ENCODE data around the gene ATM. TPM values are rescaled to one million over a fixed set of nuclear protein-coding genes. Genes with fewer than 3 reads are reported as not detected.

ATM gene, protein sequence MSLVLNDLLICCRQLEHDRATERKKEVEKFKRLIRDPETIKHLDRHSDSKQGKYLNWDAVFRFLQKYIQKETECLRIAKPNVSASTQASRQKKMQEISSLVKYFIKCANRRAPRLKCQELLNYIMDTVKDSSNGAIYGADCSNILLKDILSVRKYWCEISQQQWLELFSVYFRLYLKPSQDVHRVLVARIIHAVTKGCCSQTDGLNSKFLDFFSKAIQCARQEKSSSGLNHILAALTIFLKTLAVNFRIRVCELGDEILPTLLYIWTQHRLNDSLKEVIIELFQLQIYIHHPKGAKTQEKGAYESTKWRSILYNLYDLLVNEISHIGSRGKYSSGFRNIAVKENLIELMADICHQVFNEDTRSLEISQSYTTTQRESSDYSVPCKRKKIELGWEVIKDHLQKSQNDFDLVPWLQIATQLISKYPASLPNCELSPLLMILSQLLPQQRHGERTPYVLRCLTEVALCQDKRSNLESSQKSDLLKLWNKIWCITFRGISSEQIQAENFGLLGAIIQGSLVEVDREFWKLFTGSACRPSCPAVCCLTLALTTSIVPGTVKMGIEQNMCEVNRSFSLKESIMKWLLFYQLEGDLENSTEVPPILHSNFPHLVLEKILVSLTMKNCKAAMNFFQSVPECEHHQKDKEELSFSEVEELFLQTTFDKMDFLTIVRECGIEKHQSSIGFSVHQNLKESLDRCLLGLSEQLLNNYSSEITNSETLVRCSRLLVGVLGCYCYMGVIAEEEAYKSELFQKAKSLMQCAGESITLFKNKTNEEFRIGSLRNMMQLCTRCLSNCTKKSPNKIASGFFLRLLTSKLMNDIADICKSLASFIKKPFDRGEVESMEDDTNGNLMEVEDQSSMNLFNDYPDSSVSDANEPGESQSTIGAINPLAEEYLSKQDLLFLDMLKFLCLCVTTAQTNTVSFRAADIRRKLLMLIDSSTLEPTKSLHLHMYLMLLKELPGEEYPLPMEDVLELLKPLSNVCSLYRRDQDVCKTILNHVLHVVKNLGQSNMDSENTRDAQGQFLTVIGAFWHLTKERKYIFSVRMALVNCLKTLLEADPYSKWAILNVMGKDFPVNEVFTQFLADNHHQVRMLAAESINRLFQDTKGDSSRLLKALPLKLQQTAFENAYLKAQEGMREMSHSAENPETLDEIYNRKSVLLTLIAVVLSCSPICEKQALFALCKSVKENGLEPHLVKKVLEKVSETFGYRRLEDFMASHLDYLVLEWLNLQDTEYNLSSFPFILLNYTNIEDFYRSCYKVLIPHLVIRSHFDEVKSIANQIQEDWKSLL (N-terminal part only)
- total RNA-seq: 111 and 116 TPM in 2 replicates

DNA sequence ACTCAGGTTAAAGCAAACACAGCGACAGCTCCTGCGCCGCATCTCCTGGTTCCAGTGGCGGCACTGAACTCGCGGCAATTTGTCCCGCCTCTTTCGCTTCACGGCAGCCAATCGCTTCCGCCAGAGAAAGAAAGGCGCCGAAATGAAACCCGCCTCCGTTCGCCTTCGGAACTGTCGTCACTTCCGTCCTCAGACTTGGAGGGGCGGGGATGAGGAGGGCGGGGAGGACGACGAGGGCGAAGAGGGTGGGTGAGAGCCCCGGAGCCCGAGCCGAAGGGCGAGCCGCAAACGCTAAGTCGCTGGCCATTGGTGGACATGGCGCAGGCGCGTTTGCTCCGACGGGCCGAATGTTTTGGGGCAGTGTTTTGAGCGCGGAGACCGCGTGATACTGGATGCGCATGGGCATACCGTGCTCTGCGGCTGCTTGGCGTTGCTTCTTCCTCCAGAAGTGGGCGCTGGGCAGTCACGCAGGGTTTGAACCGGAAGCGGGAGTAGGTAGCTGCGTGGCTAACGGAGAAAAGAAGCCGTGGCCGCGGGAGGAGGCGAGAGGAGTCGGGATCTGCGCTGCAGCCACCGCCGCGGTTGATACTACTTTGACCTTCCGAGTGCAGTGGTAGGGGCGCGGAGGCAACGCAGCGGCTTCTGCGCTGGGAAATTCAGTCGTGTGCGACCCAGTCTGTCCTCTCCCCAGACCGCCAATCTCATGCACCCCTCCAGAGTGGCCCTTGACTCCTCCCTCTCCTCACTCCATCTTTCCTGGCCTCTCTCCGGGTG, at the start of gene ATM, which contains the start of gene NPAT:
TSS of gene ATM (plus strand) at position 494 of the 774 bp plus-strand sequence. CDS start 4,558 bp downstream, outside the sequence.
TSS of gene NPAT (minus strand) at position 65 of the 774 bp plus-strand sequence. CDS start 102 bp downstream, outside the sequence.
- intact Hi-C loops (cut with micrococcal nuclease): loop anchor here (1.0 to 10.0 kb wide), 11 partner anchors 14 to 768 kb away; partner anchors contain the start of genes ACAT1, C11orf65, CWF19L2 and DDX10

DNA sequence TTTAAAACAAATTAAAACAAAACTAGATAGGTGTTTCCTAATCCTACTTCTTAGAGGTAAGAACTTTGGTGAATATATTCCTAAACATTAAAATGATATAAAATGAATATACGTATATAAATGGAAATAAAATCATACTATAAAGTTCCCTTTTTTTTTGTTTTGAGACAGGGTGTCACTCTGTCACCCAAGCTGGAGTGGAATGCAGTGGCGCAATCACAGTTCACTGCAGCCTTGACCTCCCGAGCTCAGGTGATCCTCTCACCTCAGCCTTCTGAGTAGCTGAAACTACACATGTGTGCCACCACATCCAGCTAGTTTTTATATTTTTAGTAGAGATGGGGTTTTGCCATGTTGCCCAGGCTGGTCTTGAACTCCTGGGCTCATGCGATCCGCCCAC, 45.3 kb upstream of the ATM start:
- intact Hi-C loops (cut with micrococcal nuclease): no loop called here

DNA sequence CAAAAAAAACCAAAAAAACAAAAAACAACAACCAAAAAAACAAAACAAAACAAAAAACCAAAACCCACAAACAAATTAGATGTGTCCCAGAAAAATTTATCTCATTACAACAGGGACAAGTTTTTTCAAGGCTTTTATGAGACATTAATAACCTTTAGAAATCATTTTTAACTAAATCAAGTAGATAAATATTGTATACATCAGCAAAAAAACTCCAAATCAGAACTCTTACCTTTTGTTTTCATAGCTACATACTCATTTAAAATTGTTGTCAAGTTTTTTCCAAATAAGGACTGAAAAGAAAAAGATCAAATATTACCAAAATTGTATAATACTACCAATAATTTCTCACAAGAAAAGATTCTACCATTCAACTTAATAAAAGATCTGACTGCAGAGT, 29.1 kb upstream of the ATM start:
- intact Hi-C loops (cut with micrococcal nuclease): no loop called here

DNA sequence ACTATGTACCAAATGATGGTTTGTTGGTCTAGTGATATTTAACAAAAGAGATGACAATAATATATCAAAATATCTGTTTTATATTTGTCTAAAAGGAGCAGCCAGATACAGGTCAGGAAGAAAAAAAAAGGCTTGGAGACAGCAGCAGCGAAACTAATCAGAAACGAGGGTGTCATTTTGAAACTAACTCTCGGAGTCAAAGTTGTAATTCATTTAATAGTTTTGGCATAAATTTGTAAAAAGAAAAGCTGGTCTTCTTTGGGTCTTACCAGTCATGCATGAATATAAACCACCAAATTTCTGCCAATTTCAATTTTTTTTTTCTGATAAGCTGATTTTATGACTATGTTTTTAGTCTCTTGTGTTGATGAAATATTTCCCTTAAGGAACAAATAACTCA, 26.0 kb upstream of the ATM start:
- intact Hi-C loops (cut with micrococcal nuclease): no loop called here

DNA sequence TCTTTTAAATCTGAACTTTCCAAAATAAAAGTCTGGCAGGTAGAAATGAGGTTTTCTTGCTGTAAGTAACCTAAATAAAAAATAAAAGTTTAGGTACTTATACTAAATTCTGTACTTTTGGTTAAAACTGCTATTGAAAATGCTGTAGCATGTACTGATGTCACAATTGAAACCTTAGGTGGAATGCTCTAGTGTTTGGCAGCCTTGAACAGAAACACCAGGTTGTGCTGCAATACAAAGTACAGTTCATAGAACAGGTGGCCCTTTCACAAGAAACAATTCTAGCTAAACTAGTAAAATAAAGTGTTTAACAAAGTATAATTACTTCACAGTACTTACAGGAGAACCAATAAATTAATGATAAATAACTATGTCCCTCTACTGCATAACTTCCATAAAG, 25.5 kb upstream of the ATM start:
- intact Hi-C loops (cut with micrococcal nuclease): no loop called here

DNA sequence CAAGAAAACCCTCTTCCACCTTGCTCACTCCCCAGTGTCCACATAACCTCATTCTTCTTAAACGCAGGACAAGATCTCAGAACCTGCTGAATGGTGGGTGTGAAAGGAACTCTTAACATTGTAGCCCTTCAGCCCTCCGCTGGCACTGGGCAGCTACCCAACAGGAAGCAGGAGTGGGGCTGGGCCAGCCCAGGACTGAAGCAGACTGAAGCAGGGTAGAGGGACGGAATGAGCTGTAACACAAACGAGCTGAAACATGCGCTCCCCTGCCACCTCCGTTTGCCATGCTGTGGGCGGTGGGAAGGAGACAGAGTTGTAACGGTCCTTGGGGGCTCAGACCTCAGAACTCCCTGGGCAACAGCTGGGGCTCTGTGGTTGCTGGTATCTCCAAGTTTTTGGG, 24.0 kb upstream of the ATM start:
- intact Hi-C loops (cut with micrococcal nuclease): no loop called here

DNA sequence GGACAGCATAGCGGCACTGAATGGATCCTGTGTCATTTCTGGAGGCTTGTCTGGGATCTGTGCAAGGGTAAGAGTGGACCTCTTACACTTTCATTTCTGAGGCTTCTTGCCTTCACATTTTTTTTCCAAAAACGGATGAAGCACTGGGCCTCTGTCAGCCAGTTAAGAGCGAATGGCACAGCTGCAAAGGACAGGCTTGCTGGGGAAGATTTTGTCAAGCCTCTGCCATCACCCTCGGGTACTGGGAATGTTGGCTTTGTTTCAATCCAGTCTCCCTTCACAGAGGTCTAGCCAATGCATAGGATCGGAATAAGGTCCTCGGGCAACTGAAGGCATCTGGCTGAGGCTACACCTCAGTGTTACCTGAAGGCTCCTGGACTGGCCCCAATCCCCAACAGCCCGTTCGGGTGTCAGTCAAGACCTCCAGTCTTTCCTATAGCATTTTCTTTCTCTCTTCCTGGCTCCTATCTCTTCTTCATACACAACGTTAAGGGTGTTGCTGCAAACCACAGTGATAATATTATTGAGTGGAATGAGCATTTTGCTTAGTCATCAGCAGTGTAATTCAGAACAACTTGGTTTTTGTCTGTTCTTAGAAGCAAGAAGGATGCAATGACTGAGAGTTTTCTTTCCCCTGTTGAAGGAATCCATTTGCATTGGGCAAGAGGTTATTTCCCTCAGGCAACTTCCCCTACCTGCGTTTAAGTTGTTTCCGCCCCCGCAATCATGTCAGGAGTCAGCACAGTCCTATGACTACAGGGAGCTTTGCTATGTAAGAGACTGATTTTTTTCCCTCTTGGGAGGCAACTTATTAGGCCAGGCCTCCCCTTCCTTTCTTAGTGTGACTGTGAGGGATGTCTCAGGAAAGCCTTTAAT, 23.2 kb upstream of the ATM start:
- intact Hi-C loops (cut with micrococcal nuclease): no loop called here

DNA sequence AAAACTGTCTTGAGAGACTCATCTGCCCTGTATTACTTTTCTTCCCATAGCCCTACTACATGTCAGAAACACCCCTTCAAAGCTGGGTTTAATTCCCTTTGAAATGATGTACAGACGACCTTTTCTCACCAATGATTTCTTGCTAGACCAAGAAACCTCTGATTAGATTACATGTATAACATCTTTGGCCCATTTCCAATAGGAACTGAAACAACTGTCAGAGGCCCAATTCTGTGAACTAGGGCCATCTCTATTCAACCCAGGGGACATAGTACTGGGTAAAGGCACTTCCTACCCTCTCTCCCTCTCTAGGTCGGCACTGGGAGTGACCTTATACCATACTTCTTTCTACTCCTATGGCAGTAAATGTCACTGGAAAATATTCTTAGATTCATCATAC, 19.8 kb upstream of the ATM start:
- intact Hi-C loops (cut with micrococcal nuclease): no loop called here

DNA sequence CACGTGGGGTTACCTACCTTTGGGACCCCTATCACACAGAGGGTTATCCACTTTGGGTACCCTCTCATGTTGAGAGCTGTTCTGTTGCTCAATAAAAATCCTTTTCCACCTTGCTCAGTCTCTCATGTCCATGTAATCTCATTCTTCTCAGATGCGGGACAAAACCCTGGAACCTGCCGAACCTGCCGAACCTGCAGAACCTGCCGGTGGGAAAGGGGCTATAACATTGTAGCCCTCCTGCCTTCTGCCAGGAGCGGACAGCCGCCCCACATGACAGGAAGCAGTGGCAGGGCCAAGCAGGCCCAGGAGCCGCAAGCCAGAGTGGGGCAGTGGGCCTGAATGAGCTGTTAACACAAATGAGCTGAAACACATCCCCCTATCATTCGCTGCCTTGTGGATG, 18.5 kb upstream of the ATM start:
- intact Hi-C loops (cut with micrococcal nuclease): no loop called here

DNA sequence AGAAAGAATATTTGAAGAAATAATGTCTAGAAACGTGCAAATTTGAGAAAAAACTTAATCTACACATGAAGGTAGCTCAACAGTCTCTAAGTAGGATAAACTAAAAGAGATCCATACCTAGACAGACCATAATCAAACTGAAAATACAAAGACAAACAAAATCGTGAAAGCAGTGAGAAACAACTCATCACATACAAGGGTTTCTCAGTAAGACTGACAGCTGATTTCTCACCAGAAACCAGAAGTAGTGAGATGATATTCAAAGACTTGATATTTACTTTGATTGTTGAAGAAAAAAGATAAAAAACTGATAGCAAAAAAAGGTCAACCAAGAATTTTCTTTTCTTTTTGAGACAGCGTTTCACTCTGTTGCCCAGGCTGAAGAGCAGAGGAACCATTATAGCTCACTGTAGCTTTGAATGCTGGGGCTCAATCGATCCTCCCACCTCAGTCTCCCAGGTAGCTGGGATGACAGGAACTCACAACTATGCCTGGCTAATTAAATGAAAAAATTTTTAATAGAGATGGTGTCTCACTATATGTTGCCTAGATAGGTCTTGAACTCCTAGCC, 17.9 kb upstream of the ATM start:
- intact Hi-C loops (cut with micrococcal nuclease): no loop called here

DNA sequence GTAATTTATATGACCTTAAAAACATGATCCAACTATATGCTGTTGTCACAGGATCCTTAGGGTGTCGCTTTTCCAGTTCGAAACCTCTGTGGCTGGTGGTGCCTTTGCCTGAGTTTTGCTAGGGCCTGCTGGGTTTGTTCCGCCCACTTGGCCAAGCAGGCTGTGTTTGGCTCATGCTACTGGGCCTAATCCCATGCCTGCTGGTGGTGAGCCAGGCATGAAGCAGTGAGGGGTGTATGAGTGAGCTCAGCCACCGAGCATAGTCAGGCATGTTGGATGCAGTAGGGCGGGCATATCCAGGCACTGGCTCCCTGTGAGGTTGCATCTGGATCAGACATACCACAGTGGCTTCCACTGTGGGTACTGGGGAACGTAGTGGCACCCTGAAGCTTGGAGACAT, 16.7 kb upstream of the ATM start:
- intact Hi-C loops (cut with micrococcal nuclease): no loop called here

DNA sequence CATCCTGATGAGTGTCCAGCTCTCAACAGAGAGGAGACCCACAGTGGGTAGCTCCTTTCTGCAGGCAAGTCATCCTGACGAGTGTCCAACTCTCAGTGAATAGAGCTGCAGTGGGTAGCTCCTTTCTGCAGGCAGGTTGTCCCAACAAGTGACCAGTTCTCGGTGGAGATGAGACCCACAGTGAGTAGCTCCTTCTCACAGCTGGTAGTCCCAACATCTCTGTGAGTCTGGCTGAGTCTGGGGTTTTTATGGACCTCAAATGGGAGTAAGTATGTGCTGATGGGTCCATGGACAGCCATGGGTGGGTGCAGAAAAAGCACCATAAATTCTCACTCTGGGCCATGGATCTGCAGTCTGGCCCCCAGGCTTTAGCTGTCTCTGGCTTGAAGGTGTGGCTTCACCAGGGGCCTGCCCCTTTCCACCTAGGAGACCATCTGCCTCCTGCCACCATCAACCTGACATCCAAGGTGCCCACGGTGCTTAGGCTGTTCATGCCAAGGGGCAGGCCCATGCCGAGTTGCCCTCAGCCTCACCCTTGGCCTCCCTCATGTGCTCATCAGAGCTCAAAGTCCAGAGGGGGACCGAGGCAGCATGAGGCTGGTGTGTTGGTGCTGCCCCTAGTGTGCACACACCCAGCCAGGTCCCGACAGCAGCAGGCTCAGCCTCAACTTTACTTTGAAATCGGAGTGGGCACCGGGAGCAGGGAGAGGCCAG, 15.7 kb upstream of the ATM start:
- intact Hi-C loops (cut with micrococcal nuclease): no loop called here

DNA sequence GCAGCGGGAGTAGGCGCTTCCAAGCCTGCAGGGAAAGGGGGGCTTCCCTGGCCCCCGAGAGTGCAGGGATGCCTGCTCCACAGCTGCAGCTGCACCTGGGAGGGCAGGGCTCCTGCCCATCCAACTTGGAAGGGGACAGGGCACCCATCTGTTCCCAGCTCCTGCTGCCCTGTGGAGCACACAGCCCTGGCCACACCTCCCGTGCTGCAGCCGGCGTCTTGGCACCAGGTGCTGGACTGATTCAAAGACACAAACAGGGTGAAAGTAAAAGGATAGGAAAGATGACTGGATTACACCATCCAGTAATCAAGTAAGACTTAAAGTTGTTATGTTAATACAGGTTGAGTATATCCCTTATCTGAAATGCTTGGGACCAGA, 15.2 kb upstream of the ATM start:
- intact Hi-C loops (cut with micrococcal nuclease): no loop called here

DNA sequence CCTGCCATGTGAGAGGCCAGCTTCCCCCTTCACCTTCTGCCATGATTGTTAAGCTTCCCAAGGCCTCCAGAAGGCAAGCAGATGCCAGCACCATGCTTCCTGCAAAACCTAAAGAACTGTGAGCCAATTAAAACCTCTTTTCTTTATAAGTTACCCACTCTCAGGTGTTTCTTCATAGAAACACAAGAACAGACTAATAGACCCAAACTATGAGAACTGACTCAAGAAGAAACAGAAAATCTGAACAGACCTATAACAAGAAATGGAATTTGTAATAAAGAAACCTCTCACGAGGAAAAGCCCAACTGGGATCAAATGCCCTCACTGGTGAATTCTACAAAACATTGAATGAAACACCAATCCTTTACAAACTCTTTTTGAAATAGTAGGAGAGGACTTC, 12.4 kb upstream of the ATM start:
- intact Hi-C loops (cut with micrococcal nuclease): no loop called here

DNA sequence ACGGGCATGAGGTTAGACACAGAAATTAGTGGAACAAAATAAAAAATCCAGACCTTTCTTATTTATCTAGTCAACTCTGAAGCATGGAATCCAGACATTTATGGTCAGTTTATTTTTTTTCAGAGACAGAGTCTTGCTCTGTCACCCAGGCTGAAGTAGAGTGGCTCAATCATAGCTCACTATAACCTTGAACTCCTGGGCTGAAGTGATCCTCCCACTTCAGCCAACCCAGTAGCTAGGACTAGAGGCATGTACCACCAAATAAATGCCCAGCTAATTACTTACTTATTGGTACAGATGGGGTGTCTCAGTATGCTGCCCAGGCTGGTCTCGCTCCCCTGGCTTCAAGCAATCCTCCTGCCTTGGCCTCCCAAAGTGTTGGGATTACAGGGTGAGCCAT, 9.1 kb upstream of the ATM start:
- intact Hi-C loops (cut with micrococcal nuclease): no loop called here

DNA sequence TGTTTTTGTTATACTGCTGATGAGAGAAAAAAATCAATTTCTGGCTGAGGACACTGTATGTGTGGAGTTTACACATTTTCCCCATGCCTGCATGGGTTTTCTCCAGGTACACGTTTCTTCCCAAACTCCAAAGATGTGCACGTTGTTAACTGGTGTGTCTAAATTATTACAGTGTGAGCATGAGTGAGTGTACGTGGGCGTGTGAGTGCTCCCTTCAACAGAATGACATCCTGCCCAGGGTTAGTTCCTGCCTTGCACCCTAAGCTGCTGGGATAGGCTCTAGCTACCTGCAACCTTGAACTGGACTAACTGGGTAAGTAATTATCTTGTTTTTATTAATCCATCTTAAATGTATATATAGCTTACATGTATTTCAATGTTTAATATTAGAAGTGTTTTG, 5.9 kb upstream of the ATM start:
- intact Hi-C loops (cut with micrococcal nuclease): no loop called here

DNA sequence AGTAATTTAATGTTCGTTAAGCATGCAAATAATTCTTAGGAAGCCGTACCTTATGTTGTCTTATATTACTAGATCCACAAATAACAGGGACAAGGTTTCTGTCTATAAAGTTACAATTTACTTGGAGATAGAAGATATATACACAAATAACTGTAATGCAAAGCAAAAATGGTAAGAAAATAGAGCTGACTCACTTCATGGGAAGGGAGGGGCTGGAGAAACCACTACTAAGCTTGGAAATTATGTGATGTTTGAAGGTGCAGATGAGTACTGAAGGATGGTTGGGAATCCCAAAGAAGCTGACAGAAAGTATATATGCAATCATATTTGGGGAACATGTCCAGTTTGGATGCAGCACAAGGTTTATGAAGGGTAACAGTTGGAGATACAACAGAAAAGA, 4.4 kb upstream of the ATM start:
- intact Hi-C loops (cut with micrococcal nuclease): no loop called here

DNA sequence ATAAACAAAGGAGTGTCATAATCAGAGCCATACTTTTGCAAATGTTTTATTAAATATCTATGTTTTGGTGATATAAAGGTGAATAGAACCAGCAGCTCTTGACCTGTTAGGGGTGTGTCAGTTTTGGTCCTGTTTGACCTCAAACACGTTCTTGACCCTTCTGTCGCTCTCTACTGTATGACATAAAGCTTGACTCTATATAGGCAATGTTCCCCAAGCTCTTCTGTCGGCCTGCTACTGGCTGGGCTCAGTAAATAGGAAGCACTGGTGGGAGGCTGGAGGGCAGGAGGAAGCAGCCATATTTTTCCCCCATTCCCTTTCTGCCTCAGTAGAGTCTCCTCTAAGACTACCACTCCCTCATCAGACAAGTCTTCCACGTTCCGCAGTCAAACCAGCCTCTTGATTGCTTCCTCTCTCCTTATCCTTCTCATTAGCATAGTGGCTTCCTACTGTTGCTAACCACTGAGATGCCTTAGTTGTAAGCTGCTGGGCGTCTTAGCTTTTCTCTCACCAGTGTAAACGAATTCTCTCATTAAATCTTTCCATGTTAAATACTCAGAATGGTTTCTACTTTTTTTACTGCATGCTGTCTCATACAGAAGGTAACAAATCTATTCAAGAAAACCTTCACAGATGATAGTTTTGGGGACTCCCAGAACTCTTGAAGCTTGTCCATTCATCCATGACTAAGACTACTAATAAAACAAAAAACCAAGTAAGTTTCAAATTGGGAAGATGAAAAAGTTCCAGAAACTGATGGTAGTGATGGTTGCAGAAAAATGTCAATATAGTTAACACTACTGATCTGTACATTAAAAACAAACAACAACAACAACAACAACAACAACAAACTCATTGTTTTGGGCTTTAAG, 3.7 kb upstream of the ATM start:
- intact Hi-C loops (cut with micrococcal nuclease): no loop called here

Data from T-helper 2 cell treated with Interferon-gamma antibody and Interleukin-4, amounts not matched to agents 100 ng/mL and 5 ng/mL, for 36 hours (primary cell).